ENCODE measurements around the gene HAPLN2. TPM values are rescaled to one million over a fixed set of nuclear protein-coding genes. Genes with fewer than 3 reads are reported as not detected.

HAPLN2 gene
- total and polyA plus RNA-seq, 2 of the 8 experiments (the other 6 are each of a cell fraction or from before 2014, with no cell fraction given): 0.19 to 0.51 TPM

- no peak overlapping the region for H3K4me3 ChIP-seq (ENCODE audit: extremely low read depth in 1 of 4, insufficient read depth in 2 of 4, low read depth in 3 of 4, low read length in 4 of 4)
- peaks cover 19 to 57% (median 43%) of the 10 kb centered on the region in 4 experiments for H3K36me3 ChIP-seq (ENCODE audit: control insufficient read depth in 2 of 4, insufficient read depth in 4 of 4, low read length in 3 of 4)
- no peak overlapping the region for H3K4me2 ChIP-seq (ENCODE audit: insufficient read depth in 1 of 2, low read depth in 2 of 2, low read length in 2 of 2)
- no peak overlapping the region for H2AK5ac ChIP-seq (ENCODE audit: low read depth, low read length)
- ChIA-PET CTCF (ENCODE audit: partially characterized antibody) (interaction anchor here (0.6 to 4.0 kb wide), 7 partner anchors 9 to 31 kb away, joined by 3 to 30 read pairs (median 4); no protein-coding TSS in a partner anchor), POLR2A (ENCODE audit: partially characterized antibody) (interaction anchor here (0.8 to 1.6 kb wide), 7 partner anchors 9 to 56 kb away, joined by 3 to 5 read pairs (median 4); no protein-coding TSS in a partner anchor)
- H2BK120ac ChIP-seq (replicated peaks; ENCODE audit: low read depth, low read length): no peak overlapping the region
- no peak overlapping the region for H3K18ac ChIP-seq (ENCODE audit: extremely low read depth, low read length)
- no peak overlapping the region for H4K91ac ChIP-seq (replicated peaks; ENCODE audit: insufficient read length, low read length)
- no peak for FAIRE-seq
- no peaks in the 10 kb centered on the region for H3K9me3 ChIP-seq (ENCODE audit: insufficient read depth in 2 of 2, low read depth in 1 of 2, low read length in 1 of 2)
- peaks cover 0 to 3% (median under 1%) of the 10 kb centered on the region in 4 experiments; a peak in 3 of 7 replicates for H3K4me1 ChIP-seq (replicated peaks in 1 of 4; ENCODE audit: control insufficient read depth in 3 of 4, insufficient read depth in 4 of 4, low read length in 3 of 4)
- no peak overlapping the region for H3K56ac ChIP-seq (replicated peaks; ENCODE audit: insufficient read length, low read depth, low read length)
- 98% methylated on average over 3 of the region's 3 CpGs; no CpG with 5 or more reads in 1 of the 2 experiments for WGBS, 2 experiments (ENCODE audit: extremely low coverage in 1 of 2, insufficient coverage in 1 of 2, insufficient read length in 1 of 2, insufficient replicate concordance in 2 of 2, low coverage in 1 of 2, low lambda C conversion rate in 2 of 2, missing lambda C conversion rate in 1 of 2)
- no peak overlapping the region for H2BK20ac ChIP-seq (ENCODE audit: low read length)
- no peak overlapping the region for H3K23ac ChIP-seq (ENCODE audit: insufficient read length)
- no peak overlapping the region for H3K9ac ChIP-seq (replicated peaks in 1 of 4; ENCODE audit: extremely low read depth in 1 of 4, low read depth in 3 of 4, low read length in 3 of 4)
- H2BK12ac ChIP-seq (ENCODE audit: low read depth, low read length): no peak overlapping the region
- H2AFZ ChIP-seq (ENCODE audit: low read length): no peak overlapping the region
- H4K5ac ChIP-seq (ENCODE audit: insufficient read length, low read depth, low read length): no peak overlapping the region
- peaks cover 4% of the 10 kb centered on the region; the same call in 1 of the 2 replicates for H3K79me1 ChIP-seq (ENCODE audit: low read depth, low read length)
- no peak overlapping the region for H3K4ac ChIP-seq (replicated peaks; ENCODE audit: insufficient read length, low read depth, low read length)
- no peak overlapping the region for H3K14ac ChIP-seq (ENCODE audit: insufficient read length)
- no peak overlapping the region for H4K8ac ChIP-seq (ENCODE audit: extremely low read depth, insufficient read depth, low read length)
- H4K20me1 ChIP-seq (replicated peaks in 1 of 2; ENCODE audit: control insufficient read depth in 1 of 2, insufficient read depth in 2 of 2, low read length in 2 of 2): peaks cover 0 to 6% of the 10 kb centered on the region in 2 experiments
- H3K23me2 ChIP-seq (ENCODE audit: low read depth, low read length): peaks cover 9% of the 10 kb centered on the region; the same call in 1 of the 2 replicates
- H2BK15ac ChIP-seq (ENCODE audit: low read length): no peak overlapping the region
- no peak overlapping the region for H2BK5ac ChIP-seq (ENCODE audit: low read depth, low read length)
- DNase-seq (ENCODE audit: low read depth in 1 of 2, low spot score in 2 of 2): no peak
- no peaks in the 10 kb centered on the region for H3K27me3 ChIP-seq (replicated peaks in 1 of 4; ENCODE audit: control insufficient read depth in 3 of 4, extremely low read depth in 1 of 4, insufficient read depth in 3 of 4, low read length in 3 of 4)
- peaks cover 3 to 19% of the 10 kb centered on the region in 2 experiments for H3K79me2 ChIP-seq (ENCODE audit: control insufficient read depth in 1 of 2, insufficient read depth in 2 of 2, low read length in 2 of 2)
- no peak overlapping the region for H3K27ac ChIP-seq (ENCODE audit: low read depth, low read length)
- TF ChIP-seq TCF12 (IDR thresholded peaks at IDR 0.05; ENCODE audit: low read depth, low read length): no peak
Measured at GRCh38 chr1:156596426-156596825, 22.8 kb upstream of the HAPLN2 start.

Measured in H1 (cell line).